NB4 (cell line): ENCODE data around the gene CLEC16A.

Experiments used
- POLR2A ChIP-seq: IDR thresholded peaks from 2 replicates; pipeline ENCODE4 v1.6.1; 2011; ENCODE audit warnings: mild to moderate bottlenecking; ENCODE audit not compliant: insufficient read length; ENCODE audit errors: extremely low read depth
- TF ChIP-seq, protein P1 (sequence below): IDR thresholded peaks from one replicate; pipeline ENCODE4 v1.5.1; 2012; ENCODE audit warnings: low read depth, low read length
- TF ChIP-seq, protein P2 (sequence below): IDR thresholded peaks from 2 replicates; pipeline ENCODE4 v1.6.1; 2011; ENCODE audit warnings: low read depth, low read length

DNA sequence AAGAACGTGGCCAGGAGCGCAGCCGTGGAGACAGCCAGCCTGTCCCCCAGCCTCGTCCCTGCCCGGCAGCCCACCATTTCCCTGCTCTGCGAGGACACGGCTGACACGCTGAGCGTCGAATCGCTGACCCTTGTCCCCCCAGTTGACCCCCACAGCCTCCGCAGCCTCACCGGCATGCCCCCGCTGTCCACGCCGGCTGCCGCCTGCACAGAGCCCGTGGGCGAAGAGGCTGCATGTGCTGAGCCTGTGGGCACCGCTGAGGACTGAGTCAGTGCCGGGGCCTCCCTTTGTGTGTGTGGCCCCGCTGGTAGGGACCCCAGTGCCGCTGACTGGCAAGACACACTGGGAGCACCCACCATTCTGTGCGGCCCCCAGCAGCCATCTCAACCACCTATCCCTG lies 234.1 kb downstream of the CLEC16A start:
- TF ChIP-seq POLR2A: no peak
- TF ChIP-seq, protein P1, sequence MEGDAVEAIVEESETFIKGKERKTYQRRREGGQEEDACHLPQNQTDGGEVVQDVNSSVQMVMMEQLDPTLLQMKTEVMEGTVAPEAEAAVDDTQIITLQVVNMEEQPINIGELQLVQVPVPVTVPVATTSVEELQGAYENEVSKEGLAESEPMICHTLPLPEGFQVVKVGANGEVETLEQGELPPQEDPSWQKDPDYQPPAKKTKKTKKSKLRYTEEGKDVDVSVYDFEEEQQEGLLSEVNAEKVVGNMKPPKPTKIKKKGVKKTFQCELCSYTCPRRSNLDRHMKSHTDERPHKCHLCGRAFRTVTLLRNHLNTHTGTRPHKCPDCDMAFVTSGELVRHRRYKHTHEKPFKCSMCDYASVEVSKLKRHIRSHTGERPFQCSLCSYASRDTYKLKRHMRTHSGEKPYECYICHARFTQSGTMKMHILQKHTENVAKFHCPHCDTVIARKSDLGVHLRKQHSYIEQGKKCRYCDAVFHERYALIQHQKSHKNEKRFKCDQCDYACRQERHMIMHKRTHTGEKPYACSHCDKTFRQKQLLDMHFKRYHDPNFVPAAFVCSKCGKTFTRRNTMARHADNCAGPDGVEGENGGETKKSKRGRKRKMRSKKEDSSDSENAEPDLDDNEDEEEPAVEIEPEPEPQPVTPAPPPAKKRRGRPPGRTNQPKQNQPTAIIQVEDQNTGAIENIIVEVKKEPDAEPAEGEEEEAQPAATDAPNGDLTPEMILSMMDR: no peak
- TF ChIP-seq, protein P2, sequence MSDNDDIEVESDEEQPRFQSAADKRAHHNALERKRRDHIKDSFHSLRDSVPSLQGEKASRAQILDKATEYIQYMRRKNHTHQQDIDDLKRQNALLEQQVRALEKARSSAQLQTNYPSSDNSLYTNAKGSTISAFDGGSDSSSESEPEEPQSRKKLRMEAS: no peak
